ENCODE measurements around the gene RNU6-7.

The RNU6-7 gene

DNA sequence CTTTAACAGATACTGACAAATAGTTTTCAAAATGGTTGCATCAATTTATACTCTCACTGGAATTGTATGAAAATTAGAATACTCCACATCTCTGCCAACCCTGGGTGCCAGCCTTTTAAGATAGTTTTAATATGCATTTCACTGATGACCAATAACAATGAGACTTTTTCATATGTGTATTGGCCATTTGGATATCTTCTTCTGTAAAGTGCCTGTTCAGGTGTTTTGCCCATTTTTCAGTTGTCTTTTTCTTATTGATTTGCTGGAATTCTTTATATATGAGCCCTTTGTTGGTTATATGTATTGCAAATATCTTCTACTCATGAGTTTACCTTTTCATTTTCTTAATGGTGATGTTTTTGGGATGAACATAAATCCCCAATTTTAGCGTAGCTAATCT is 16.7 kb upstream of the RNU6-7 start:
- TF ChIP-seq, protein P1, sequence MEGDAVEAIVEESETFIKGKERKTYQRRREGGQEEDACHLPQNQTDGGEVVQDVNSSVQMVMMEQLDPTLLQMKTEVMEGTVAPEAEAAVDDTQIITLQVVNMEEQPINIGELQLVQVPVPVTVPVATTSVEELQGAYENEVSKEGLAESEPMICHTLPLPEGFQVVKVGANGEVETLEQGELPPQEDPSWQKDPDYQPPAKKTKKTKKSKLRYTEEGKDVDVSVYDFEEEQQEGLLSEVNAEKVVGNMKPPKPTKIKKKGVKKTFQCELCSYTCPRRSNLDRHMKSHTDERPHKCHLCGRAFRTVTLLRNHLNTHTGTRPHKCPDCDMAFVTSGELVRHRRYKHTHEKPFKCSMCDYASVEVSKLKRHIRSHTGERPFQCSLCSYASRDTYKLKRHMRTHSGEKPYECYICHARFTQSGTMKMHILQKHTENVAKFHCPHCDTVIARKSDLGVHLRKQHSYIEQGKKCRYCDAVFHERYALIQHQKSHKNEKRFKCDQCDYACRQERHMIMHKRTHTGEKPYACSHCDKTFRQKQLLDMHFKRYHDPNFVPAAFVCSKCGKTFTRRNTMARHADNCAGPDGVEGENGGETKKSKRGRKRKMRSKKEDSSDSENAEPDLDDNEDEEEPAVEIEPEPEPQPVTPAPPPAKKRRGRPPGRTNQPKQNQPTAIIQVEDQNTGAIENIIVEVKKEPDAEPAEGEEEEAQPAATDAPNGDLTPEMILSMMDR (IDR thresholded peaks at IDR 0.05; ENCODE audit: low read depth, low read length): no peak
- DNase-seq (ENCODE audit: extremely low read depth, low read depth): no peak

DNA sequence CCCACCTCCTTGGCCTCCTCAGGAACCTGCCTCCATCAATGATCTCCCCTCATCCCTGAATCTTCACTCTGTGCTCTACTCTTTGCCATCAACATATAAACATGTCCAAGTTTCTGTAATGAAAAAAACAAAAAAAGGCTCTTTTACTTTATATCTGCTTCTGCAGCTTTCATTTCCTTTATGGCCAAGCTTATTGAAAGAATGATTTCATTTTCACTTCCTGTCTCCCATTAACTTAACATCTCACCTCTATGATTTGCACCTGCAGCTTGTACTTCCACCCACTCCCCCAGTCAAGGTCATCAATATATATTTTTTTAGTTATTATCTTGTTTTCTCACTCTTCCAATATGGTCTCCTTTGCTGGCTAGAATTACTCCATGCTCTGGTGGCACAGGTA is 15.6 kb upstream of the RNU6-7 start:
- no peak for DNase-seq (ENCODE audit: extremely low read depth, low read depth)
- TF ChIP-seq, protein P1 (IDR thresholded peaks at IDR 0.05; ENCODE audit: low read depth, low read length): no peak

DNA sequence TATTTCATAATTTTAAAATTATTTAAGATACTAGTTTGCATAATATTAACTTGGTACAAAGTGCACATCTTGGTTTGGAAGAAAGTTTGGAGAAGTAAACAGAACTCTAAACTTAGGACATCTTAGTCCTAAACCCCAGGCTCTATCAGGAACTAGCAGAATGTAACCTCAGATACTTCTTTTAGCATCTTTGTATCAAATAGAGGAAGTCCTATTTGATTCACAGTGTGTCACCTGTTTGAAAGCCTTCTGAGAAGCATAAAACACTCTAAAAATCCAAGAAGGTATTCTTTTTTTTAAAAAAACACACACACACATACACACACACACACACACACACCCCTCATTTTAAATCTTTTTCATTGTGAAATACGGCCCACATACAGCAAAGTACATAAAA is 12.0 kb upstream of the RNU6-7 start:
- DNase-seq (ENCODE audit: extremely low read depth, low read depth): no peak
- TF ChIP-seq, protein P1 (IDR thresholded peaks at IDR 0.05; ENCODE audit: low read depth, low read length): no peak

DNA sequence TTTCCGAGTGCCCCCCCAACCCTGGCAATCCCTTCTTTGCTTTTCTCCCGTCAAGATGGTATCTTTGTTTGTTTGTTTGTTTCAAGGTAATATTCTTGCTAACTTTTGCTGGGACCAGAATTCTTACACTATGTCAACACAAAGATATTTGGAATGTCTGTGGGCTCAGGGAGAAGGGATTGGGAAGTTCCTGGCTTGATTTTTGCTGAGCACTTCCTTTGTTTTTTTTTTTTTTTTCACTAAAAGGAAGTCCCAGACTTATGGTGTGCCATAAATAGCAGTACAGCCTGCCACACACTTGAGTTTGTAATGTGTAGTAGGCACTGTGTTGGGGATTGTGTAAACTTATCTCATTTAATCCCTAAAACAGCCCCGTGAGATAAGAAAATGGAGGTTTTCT is 11.2 kb upstream of the RNU6-7 start:
- no peak for DNase-seq (ENCODE audit: extremely low read depth, low read depth)
- TF ChIP-seq, protein P1 (IDR thresholded peaks at IDR 0.05; ENCODE audit: low read depth, low read length): no peak

DNA sequence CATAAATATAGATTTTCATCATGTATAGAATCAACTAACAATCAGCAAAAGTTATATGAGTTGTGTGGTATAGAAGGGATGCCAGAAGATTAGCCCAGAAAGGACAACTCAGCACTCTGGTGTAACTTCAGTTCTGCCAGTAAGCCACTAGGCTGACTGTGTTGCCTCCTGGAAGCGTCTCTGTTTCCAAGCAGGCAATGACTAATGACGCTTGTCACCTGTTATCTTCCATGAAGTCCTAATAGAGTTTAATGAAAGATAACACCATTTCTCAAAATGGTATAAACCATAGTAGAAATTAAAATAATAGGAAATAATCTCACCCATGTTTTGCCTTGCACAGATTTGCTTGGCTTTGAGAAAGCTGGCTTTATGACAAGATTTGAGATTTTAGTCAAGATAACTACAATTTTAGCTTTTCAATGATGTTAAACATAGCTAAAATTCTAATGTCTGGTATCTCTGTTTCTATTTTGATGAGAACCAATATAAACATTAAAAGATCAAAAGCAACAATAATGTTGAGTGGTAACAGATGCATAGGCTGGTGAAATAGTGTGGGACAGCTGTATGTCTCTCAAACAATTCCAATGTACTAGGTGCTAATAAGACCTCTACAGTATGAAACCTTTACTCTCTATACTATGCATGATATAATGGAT is 9.0 kb upstream of the RNU6-7 start:
- TF ChIP-seq, protein P1 (IDR thresholded peaks at IDR 0.05; ENCODE audit: low read depth, low read length): no peak
- DNase-seq (ENCODE audit: extremely low read depth, low read depth): no peak

DNA sequence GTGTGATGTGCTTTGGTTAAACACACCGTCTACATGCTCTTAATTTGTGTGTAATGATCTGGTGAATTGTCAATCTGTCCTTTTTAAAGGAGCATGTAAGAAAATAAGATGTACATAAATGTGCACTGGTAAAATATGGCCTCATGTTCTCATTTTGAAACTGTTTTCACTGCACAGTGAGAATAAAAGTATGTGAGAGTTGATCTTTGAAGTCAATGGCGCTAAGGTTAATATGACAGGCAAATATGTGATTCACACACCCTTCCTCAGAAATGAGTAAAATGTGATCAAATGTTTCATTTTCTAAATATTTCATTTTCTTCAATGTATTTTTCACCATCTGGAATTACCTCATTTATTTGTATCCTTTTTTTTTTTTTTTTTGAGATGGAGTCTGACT is 8.3 kb upstream of the RNU6-7 start:
- TF ChIP-seq, protein P1 (IDR thresholded peaks at IDR 0.05; ENCODE audit: low read depth, low read length): no peak
- no peak for DNase-seq (ENCODE audit: extremely low read depth, low read depth)

DNA sequence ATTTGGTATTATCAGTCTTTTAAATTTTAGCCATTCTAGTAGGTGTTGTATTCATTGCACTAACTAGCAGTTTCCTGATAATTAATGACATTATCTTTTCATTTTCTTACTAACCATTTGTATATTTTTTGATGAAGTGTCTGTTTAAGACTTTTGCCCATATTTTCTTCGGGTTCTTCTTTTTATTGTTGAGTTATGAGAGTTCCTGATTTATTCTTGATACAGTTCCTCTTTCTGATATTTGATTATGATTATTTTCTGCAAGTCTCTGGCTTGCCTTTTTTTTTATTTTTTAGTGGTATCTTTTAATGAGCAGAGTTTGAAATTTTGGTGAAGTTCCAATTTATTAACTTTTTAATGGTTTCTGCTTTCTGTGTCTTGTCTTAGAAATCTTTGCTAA is 6.2 kb upstream of the RNU6-7 start:
- TF ChIP-seq, protein P1 (IDR thresholded peaks at IDR 0.05; ENCODE audit: low read depth, low read length): no peak
- DNase-seq (ENCODE audit: extremely low read depth, low read depth): no peak
